IPS DF 4.7 (cell line): ENCODE results near the gene GGT6.

Experiments used
- DNase-seq: peaks from one replicate; pipeline ENCODE4 v3.0.0-alpha.2; 2013; ENCODE audit warnings: low spot score; ENCODE audit errors: extremely low read depth

The GGT6 gene

GRCh38 chr17:4553669-4554068 is 6.7 kb downstream of the GGT6 start:
- DNase-seq, result no peak

GRCh38 chr17:4551796-4552525 is 8.4 kb downstream of the GGT6 start:
- DNase-seq, result no peak

DNA sequence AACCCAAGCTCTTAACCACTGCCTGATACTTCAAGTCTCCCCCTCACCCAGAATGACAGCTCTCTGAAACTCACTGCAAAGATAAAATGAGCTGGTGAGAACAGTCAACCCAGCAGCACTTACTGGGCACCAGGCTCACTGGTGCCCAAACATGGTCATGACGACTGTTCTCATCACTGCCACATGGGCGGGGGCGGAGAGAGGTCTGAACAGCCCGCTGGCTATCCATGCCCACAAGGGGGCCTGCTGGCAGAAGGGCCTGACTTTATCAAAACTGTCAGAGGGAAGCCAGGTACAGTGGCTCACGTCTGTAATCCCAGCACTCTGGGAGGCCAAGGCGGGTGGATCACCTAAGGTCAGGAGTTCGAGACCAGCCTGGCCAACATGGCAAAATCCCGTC is 9.2 kb downstream of the GGT6 start:
- DNase-seq, result no peak

GRCh38 chr17:4550534-4551039 is 9.8 kb downstream of the GGT6 start:
- DNase-seq, result no peak

DNA sequence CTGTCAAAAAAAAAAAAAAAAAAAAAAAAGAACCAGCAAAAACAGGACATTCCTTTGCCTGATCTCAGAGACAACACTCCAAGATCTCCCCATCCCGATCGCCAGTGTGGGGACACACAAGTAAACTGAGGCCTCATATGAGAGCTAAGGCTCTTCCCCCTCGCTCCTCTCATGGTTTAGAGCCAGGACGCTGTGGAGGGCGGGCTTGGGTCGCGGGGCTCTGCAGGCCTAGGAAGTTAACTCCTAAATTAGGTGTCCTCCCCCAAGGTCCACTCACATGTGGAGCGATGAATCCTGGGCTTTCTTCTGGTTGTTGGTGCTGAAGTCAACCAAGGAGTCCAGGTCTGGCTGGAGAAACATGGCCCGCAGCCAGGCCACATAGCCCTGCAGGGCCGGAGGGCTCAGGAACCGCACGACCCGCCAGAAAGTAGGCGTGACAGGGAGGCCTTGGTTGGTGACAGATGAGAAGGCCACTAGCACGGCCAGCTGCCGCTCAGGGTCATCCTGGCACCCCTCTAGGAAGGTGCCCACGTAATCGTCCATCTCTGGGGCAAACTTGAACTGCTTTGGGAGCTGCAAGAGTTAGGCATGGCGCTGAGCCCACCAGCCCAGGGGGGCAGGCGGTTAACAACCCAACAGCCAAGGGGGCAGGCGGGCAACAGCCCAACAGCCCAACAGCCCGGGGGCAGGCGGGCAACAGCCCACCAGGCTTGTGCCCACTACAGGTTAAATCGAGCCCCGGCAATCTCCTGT is 10.4 kb downstream of the GGT6 start:
- DNase-seq, result no peak

GRCh38 chr17:4548721-4549531 is 11.5 kb downstream of the GGT6 start:
- no peak for DNase-seq

DNA sequence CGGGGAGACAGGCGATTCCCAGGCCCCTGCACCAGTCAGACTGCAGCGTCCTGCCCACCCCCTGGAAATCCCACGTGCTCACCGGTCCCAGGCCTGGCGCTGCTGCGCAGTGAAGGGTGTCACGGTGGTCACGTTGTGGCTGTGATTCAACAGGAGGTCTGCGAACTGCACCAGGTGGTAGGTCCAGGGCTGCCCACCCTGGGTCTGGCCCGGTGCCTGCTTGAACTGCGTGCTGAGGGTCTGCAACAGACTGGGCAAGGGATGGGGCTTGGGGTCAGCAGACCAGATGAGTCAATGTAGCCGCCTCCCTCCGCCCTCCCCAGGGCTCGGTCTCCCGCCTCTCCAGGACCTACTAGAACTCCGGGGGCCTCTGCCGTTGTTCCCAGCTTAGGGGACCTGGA is 12.3 kb downstream of the GGT6 start:
- no peak for DNase-seq

DNA sequence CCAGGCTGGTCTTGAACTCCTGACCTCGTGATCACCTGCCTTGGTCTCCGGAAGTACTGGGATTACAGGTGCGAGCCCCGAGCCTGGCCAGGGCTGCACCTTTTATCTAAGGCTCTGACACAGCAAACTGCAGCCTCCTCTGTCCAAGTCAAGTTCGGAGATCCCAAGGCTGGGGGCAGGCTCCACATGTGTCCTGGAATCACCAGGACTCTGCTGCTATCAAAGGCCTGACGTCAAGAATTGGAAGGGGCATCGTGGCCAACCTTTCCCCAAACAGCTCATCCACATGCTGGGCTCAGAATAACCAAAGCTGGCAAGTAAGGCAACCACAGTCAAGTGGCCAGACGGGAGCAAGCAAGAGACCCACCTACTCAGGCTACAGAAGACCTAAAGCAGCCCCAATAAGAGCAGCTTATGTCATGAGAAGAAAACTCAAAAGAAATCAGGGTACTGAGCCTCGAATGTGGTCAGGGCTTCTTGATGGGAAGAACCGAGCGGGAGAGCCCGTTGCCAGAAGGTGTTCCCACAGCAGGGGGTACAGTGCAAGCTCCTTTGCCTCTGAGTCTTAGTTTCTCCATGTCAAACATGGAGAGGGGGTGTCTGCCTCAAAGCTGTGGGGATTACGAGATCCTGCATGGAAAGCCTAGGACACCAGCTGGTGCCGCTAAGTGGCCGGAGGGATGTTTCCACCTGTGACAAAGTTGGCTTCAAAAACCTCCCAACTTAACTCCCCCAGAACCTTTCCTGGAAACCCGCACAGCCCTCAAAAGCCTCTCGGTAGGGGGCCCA is 13.1 kb downstream of the GGT6 start:
- no peak for DNase-seq

DNA sequence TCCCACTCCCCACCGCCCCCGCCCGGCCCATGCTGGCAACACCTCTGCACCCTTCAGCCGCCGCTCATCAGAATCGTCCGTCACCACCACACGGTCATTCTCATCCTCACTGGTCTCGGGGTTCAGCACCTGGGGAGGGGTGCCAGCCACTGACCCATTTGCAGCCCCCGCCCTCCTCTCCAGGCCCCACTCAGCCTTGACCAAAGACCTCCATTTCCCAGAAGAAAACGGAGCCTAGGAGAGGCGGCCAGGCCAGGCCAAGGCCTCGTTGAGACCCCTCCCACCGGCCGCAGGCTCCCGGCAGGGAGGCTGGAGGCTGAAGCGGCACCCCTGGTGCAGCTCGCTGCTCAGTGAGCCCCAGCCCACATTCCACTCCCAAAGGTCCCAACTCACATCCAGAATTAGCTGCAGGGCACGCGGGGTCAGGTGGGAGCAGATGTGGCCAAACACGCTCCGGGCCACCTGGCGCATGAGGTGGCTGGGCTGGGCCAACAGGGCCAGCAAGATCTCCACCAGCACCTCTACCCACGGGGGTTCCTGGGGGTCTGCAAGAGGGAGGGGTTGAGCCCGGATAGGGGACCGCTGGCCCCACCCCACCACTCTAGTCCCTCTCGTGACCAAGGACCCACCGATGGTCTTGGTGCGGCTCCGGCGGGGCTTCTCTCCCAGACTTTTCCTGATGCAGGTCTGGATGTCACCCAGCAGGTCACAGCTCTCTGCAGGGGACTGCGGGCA is 15.0 kb downstream of the GGT6 start:
- no peak for DNase-seq

GRCh38 chr17:4544951-4545216 is 15.5 kb downstream of the GGT6 start:
- DNase-seq, result no peak

DNA sequence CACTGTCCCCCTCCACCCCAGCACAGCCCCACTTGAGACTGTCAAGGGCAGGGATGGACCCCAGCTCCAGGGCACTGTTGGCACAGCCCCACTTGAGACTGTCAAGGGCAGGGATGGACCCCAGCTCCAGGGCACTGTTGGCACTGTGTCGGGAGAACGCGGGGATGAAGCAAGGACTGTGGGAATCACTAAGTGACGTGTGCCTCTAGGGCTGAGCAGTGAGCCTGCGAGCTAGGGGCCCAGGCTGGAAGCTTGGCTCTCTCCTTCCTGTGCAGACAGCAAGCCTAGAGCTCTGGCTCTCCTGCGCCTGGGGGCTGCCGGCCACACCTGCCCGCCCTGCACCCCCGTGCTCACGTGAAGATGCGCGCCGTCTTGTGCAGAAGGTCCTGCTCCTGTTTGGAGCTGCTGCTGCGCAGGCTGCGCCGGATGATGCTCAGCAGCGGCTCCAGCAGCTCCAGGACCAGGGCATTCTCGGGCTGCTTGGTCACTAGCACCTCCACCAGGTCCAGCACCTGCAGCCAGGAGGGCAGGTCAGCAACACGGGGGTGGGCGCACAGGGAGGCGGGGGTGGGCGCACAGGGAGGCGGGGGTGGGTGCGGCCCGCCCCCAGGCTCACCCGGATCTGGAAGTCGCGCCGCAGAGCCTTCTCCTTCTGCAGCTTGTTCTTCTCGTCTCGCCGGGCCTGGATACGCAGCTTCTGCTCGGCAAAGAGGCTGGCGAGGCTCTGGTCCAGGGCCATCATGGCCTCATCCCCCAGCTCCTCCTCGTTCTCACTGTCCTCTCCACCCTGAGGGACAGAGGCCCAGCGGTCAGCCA is 16.0 kb downstream of the GGT6 start:
- no peak for DNase-seq

- DNase-seq, result no peak
These were observed 16.8 kb downstream of the GGT6 start for GRCh38 chr17:4543557-4544026.

DNA sequence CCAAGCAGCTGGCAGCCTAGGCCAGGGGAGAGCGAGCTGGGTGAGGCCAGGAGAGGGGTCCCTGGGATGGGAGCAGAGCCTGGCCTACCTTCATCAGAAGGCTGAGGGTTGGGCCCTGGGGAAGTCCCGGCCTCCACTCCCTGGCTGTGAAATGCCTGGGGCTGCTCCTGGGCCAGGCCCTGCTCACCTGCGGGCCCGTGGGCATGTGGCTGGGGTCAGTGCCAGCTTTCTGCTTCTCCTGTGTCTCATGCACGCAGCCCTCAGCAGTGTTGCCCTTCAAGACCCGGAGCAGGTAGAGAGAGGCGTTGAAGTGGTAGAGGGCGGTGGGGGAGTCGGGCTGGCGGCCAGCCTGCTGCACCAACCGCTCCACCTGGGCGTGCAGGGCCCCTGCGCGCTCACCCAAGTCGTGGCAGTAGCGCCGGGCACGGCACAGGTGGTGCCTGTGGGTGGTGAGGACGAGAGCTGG is 17.6 kb downstream of the GGT6 start:
- no peak for DNase-seq

GRCh38 chr17:4542003-4542725 is 18.2 kb downstream of the GGT6 start:
- DNase-seq, result no peak

GRCh38 chr17:4541328-4542002 is 18.9 kb downstream of the GGT6 start:
- no peak for DNase-seq

GRCh38 chr17:4540687-4541327 is 19.6 kb downstream of the GGT6 start:
- DNase-seq, result no peak

DNA sequence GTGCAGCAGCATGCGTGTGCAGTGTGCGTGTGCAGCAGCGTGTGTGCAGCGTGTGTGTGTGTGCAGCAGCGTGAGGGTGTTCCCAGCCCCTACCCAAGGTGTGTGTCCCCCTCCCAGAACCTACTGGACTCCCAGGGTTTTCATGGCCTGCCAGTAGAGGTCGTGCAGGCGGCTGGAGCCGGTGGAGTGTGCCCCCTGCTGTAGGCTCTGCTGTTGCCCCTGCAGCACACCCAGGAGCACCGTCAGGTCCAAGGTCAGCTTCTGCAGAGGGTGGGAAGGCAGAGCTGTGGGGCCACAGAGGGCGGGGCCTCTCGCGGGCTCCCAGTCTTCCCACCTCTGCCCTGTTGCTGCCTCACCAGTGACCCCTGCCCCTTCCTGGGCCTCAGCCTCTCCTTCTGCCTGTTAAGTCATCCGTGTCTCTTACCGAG is 20.1 kb downstream of the GGT6 start:
- no peak for DNase-seq
